Fibroblast of peridontal ligament (primary cell): ENCODE data around the gene IL24.

Source experiments
- DNase-seq: peaks from one replicate; pipeline ENCODE4 v3.0.0-alpha.2; 2010; ENCODE audit errors: extremely low read depth

Gene IL24

GRCh38 chr1:206953126-206953525, 55.9 kb downstream of the IL24 start:
- no peak for DNase-seq

- no peak for DNase-seq
Observed at GRCh38 chr1:206953626-206954025, 56.4 kb downstream of the IL24 start.
